GM19468 (cell line): ENCODE data around the gene CD3E.

Experiments
- ATAC-seq: cut with Tn5 transposase; IDR thresholded peaks from one replicate; pipeline ENCODE4 v1.9.1; 2021; ENCODE audit warnings: mild to moderate bottlenecking, moderate library complexity, moderate number of reproducible peaks; ENCODE audit not compliant: unreplicated experiment; ENCODE audit errors: extremely low read depth

Gene CD3E

DNA sequence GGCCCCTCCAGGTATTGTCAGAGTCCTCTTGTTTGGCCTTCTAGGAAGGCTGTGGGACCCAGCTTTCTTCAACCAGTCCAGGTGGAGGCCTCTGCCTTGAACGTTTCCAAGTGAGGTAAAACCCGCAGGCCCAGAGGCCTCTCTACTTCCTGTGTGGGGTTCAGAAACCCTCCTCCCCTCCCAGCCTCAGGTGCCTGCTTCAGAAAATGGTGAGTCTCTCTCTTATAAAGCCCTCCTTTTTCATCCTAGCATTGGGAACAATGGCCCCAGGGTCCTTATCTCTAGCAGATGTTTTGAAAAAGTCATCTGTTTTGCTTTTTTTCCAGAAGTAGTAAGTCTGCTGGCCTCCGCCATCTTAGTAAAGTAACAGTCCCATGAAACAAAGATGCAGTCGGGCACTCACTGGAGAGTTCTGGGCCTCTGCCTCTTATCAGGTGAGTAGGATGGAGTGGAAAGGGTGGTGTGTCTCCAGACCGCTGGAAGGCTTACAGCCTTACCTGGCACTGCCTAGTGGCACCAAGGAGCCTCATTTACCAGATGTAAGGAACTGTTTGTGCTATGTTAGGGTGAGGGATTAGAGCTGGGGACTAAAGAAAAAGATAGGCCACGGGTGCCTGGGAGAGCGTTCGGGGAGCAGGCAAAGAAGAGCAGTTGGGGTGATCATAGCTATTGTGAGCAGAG, at the start of gene CD3E:
CD3E (plus strand) TSS at position 163 of the 681 bp plus-strand sequence; CDS start at position 386, 223 bp downstream.
- no peak for ATAC-seq

DNA sequence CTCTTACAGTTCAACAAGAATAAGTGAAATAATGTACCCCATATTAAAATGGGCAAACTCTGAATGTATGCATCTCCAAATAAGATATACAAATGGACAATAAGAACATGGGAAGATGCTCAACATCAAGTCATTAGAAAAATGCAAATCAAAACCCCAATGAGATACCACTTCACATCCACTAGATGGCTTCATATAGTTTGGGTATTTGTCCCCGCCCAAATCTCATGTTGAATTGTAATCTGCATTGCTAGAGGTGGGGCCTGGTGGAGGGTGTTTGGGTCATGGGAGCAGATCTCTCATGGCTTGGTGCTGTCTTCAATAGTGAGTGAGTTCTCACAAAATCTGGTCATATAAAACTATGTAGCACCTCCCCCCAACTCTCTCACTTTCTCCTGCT, 46.1 kb upstream of the CD3E start:
- no peak for ATAC-seq

DNA sequence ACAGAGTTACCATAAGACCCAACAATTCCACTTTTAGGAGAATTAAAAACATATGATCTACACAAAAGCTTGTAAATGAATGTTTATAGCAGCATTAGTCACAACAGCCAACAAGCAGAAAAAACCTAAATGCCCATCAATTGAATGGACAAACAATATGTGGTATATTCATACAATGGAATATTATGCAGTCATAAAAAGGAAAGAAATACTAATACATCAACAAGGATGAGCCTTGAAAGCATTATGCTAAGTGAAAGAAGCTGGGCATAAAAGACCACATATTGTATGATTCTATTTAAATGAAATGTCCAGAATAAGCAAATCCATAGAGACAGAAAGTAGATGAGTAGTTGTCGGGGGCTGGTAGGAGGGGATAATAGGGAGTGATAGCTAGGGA, 45.4 kb upstream of the CD3E start:
- no peak for ATAC-seq

- no peak for ATAC-seq
Measured at GRCh38 chr11:118260353-118260752, 44.2 kb upstream of the CD3E start.

DNA sequence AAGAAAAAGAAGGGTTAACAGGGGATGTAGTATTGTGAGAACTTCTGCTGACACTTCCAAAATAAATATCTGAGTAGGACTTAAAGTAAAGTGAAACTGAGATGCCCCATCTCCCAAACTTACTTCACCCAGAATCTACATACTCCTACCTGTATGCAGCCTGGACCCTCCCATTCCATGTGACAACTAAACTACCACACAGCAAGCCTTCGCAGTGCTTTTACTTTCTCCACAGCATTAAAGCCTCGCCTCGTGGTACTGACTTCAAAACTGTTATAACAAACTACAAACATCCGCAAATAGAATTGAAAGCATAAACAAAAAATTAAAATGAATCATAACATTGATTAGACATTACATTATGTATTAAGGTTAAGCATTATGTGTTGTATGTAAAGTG, 41.4 kb upstream of the CD3E start:
- no peak for ATAC-seq

GRCh38 chr11:118263695-118264568, 40.6 kb upstream of the CD3E start, which contains the start of gene MPZL2:
TSS of gene MPZL2 (minus strand) at chr11:118264297. CDS start at chr11:118264153, 144 bp downstream.
- ATAC-seq: no peak

DNA sequence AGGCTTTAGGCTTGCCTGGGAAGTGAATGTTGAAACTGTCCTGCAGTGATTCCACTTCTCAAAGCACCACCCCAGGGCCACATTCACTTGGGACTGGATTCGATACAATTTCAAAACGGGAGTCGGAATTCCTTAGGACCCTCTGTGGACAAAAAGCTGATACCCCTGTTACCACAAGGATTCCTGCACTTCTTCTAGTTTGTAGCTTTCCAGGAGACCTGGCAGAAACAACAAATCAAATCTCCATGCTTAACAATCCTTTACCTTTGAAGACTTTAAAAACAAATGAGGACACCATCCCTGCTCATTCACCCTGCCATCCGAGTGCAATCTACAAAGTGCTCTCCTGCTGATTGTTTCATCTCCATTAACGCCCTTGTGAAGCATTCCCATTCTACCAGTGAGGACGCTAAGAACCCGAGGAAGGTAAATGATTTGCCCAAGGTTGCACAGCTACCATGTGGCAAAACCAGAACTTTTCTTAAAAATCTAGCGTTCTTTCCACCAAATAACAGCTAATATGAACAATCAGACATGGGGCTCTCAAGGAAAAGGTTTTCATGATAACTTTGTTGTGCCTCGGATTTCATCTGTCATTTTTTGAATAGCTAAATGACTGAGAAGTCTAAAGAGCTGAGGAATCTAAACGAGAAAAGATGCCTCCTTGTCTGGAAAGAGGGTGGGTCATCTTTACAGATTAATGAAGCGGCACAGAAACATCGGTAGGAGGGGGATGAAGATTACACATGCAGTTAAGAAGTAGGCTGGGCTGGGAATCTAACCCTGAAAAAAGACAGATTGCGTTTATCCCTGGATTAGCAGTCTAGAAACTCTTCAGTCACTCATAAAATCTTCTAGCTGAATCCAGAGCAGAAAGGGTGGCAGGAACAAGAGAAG, 39.7 kb upstream of the CD3E start:
- ATAC-seq: no peak

- no peak for ATAC-seq
Measured at GRCh38 chr11:118265954-118266353, 38.6 kb upstream of the CD3E start.

DNA sequence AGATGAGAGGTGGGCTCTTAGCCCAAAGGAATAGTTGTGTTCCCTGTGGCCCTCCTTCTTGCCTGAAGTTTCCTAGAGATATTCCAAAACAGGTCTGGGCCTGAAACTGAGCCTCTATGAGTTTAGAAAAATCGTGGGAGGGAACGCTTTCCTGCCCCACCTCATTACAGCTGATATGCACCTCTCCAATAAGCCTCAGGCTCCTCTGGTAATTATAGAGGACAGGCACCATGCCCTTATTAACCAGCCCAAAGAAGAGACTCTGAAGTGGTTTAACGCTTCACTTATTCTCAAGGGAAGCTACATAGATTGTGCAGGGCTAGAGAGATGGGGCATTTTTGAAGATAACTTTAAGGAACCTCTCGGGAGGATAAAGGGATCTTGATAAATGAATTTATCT, 37.0 kb upstream of the CD3E start:
- no peak for ATAC-seq

GRCh38 chr11:118272001-118272400, 32.5 kb upstream of the CD3E start:
- no peak for ATAC-seq

DNA sequence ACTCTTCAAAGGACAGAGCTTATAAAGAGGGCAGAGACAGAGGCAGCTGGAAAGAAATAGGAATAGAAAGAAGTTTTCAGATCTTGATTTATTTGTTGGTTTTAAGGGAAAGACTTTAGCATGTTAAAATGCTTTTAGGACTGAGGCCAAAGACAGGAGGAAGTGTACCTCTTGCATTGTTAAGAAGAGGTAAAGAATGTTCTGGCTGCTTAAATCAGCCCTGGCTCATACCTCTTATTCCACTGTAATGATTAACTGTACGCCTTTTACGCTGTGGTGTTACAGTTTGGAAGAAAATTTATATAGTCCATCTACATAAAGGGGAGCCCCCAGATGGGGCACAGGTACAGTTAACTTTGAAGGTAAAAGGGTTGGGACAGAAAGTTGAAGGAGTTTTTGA, 30.3 kb upstream of the CD3E start:
- no peak for ATAC-seq

DNA sequence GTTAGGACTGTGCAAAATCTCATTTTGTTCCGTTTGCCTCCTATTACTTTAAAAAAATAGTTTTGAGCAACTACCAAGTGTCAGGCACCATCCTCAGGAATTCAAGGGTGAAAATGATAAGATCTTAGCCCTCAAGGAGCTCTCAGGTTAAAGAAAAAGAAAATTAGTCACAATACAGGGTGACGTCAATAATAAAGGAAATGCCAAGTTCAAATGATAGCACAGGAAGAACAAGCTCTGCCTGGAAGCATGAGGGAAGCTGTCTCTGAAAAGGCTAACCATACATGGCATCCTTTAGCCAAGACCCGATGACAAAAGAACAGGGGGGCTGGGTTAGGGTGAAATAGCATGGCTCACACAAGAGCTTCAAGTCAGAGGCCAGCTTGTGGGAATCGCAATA, 29.4 kb upstream of the CD3E start:
- no peak for ATAC-seq

DNA sequence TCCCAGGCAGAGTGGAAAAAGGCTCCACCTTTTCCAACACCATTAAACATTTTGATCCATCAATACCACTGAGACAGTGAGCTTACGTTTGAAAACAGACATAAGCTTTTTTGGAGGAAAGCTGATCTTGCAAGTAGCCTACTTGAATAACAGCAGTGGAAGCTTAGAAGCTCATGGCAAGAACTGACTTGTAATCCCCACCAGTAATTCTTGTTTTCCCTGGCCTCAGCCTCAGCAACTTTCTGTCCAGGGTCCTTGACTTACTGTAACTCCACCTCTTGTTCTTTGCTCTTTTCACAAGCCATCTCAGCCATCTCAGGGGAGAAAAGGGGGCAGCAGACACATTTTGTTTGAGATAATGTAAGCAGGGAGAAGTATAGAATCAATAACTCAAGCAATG, 28.1 kb upstream of the CD3E start:
- no peak for ATAC-seq

DNA sequence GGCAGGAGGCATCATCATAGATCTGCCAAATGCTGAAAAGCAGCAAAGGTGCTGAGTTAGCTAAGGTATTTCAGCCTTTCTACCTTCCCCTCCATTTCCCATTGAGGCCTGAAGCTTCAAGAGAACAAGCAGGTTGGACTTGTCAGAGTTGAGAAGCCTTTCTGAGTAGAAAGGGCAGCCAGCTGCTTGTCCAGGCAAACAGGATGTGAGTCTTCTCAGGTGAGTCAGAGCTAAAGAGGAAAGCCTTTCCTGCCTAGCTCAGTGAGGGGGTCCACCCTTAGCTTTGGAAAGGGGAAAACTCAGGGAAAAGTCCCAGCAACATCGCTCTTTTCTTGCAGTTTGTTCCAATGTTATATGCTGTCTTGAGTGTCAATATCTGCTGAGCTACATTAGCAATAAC, 27.2 kb upstream of the CD3E start:
- ATAC-seq: no peak

GRCh38 chr11:118281284-118281683, 23.2 kb upstream of the CD3E start:
- ATAC-seq: no peak

GRCh38 chr11:118282606-118283005, 21.9 kb upstream of the CD3E start:
- ATAC-seq: no peak

DNA sequence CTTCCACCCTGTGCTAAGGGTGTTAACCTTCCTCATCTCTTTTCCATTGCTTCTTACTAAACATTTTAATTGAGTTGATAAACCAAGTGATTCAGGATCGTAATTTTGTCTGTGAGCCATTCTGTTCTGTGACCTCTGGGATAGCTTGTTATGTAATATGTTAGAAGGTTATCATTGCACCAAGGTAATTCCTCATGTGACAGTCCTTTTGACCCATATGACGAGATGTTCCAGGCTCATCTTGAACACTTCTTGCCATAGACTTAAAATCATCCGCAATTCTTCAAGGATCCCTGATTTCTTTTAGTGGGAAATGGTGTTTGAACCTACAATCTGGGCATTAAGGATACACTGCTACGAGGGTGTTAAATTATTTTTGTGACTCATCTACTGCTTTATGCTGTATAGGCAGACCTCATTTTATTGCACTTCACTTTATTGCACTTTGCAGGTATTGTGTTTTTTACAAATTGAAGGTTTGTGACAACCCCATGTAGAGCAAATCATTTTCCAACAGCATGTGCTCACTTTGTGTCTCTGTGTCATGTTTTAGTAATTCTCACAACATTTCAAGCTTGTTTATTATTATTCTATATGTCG, 21.4 kb upstream of the CD3E start:
- ATAC-seq: no peak

GRCh38 chr11:118283756-118284350, 20.7 kb upstream of the CD3E start:
- no peak for ATAC-seq

DNA sequence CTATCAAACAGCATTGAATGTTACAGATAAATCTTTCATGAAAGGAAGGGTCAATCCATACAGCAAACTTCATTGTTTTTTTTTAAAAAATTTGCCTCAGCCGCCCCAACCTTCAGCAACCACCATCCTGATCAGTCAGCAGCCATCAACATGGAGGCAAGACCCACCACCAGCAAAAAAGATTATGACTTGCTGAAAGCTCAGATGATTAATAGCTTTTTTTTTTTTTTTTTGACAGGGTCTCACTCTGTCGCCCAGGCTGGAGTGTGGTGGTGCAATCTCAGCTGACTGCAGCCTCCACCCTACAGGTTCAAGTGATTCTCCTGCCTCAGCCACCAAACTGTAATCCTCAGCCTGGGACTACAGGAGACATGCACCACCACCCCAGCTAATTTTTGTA, 18.0 kb upstream of the CD3E start:
- no peak for ATAC-seq

- ATAC-seq: no peak
Measured at GRCh38 chr11:118287006-118287405, 17.5 kb upstream of the CD3E start.
